ENCODE measurements around the gene SORCS2.

Gene SORCS2

DNA sequence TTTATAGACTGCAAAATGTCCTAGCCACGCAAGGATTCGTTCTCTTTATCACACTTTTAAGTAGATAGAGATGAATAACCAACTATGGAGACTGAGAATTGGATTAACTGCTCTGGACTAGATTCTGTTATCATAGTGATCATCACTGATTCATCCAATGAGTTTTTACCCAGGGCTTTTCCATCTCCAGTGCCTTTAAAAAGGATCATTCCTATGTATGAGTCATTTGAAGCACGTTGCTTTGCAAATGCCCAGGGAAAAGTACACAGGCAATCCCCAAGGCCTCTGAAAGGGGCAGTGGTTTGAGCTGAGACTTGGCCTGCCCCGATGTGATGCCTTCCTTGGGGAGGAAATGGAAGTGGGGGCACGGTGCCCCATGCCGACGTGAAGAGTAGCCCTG lies 365.1 kb downstream of the SORCS2 start:
- Histone ChIP-seq H3K36me3 (ENCODE audit: control insufficient read depth, low read length) (no peaks in the 10 kb centered on the region), H3K9me3 (ENCODE audit: control insufficient read depth, insufficient read depth, low read length) (peaks cover 33% of the 10 kb centered on the region), H3K27ac (ENCODE audit: low read depth, low read length) (no peak overlapping the region), H3K9me2 (replicated peaks; ENCODE audit: control insufficient read depth, low read length) (no peaks in the 10 kb centered on the region), H3K79me2 (ENCODE audit: control insufficient read depth, low read length) (no peaks in the 10 kb centered on the region), H3K4me3 (ENCODE audit: low read length) (no peak overlapping the region), H3K4me2 (ENCODE audit: low read length) (no peak overlapping the region), H3K4me1 (ENCODE audit: control insufficient read depth, low read length) (no peaks in the 10 kb centered on the region), H3F3A (ENCODE audit: control insufficient read depth, insufficient read depth) (no peaks in the 10 kb centered on the region), H3K27me3 (ENCODE audit: control insufficient read depth, low read length) (no peaks in the 10 kb centered on the region), H4K20me1 (ENCODE audit: control insufficient read depth, insufficient read depth, low read depth, low read length) (no peaks in the 10 kb centered on the region)
- TF ChIP-seq EZH2phosphoT487 (IDR thresholded peaks at IDR 0.05; ENCODE audit: borderline replicate concordance, low read length) = no peak
- TF ChIP-seq CTCF (IDR thresholded peaks at IDR 0.05; ENCODE audit: low read depth, low read length, poor library complexity, severe bottlenecking) = no peak

DNA sequence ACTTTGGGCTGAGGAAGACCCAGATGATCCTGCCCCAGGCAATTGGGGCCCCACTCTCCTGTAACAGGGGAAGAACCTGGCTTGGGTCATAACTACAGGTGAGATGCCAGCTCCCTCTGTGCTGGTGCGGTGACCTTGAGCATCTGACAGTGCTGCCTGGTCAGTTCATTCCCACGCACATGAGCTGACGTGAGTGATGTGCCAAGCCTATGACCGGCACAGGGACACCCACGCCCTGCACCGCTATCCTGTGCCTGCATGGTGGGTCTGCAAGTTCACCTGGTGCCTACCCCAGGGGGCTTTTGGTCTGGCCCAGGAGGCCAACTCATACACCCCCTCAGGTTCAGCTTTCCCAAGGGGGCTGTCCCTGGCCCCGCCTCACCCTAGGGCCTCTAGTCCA lies 366.1 kb downstream of the SORCS2 start:
- Histone ChIP-seq H3K27me3 (ENCODE audit: control insufficient read depth, low read length) (no peaks in the 10 kb centered on the region), H3K9me3 (ENCODE audit: control insufficient read depth, insufficient read depth, low read length) (peaks cover 24% of the 10 kb centered on the region; the same call in 1 of the 2 replicates), H3K4me1 (ENCODE audit: control insufficient read depth, low read length) (no peaks in the 10 kb centered on the region), H3K27ac (ENCODE audit: low read depth, low read length) (no peak overlapping the region), H4K20me1 (ENCODE audit: control insufficient read depth, insufficient read depth, low read depth, low read length) (no peaks in the 10 kb centered on the region), H3K4me2 (ENCODE audit: low read length) (no peak overlapping the region), H3K36me3 (ENCODE audit: control insufficient read depth, low read length) (no peaks in the 10 kb centered on the region), H3K4me3 (ENCODE audit: low read length) (no peak overlapping the region), H3K9me2 (replicated peaks; ENCODE audit: control insufficient read depth, low read length) (no peaks in the 10 kb centered on the region), H3F3A (ENCODE audit: control insufficient read depth, insufficient read depth) (no peaks in the 10 kb centered on the region), H3K79me2 (ENCODE audit: control insufficient read depth, low read length) (no peaks in the 10 kb centered on the region)
- no peak for TF ChIP-seq EZH2phosphoT487 (IDR thresholded peaks at IDR 0.05; ENCODE audit: borderline replicate concordance, low read length)
- TF ChIP-seq CTCF (IDR thresholded peaks at IDR 0.05; ENCODE audit: low read depth, low read length, poor library complexity, severe bottlenecking) = no peak

- no peaks in the 10 kb centered on the region for H3K79me2 ChIP-seq (ENCODE audit: control insufficient read depth, low read length)
- peaks cover 16% of the 10 kb centered on the region; the same call in 1 of the 2 replicates for H3K9me3 ChIP-seq (ENCODE audit: control insufficient read depth, insufficient read depth, low read length)
- no peak overlapping the region for H3K4me2 ChIP-seq (ENCODE audit: low read length)
- no peaks in the 10 kb centered on the region for H3F3A ChIP-seq (ENCODE audit: control insufficient read depth, insufficient read depth)
- no peaks in the 10 kb centered on the region for H3K4me1 ChIP-seq (ENCODE audit: control insufficient read depth, low read length)
- no peak overlapping the region for H3K27ac ChIP-seq (ENCODE audit: low read depth, low read length)
- no peaks in the 10 kb centered on the region for H3K27me3 ChIP-seq (ENCODE audit: control insufficient read depth, low read length)
- H3K36me3 ChIP-seq (ENCODE audit: control insufficient read depth, low read length) = no peaks in the 10 kb centered on the region
- no peaks in the 10 kb centered on the region for H3K9me2 ChIP-seq (replicated peaks; ENCODE audit: control insufficient read depth, low read length)
- TF ChIP-seq EZH2phosphoT487 (IDR thresholded peaks at IDR 0.05; ENCODE audit: borderline replicate concordance, low read length) = no peak
- no peak for TF ChIP-seq CTCF (IDR thresholded peaks at IDR 0.05; ENCODE audit: low read depth, low read length, poor library complexity, severe bottlenecking)
- H4K20me1 ChIP-seq (ENCODE audit: control insufficient read depth, insufficient read depth, low read depth, low read length) = no peaks in the 10 kb centered on the region
- no peak overlapping the region for H3K4me3 ChIP-seq (ENCODE audit: low read length)
These were observed 367.0 kb downstream of the SORCS2 start for GRCh38 chr4:7559316-7559715.

Data from DOHH2 (cell line).